GM10266 (cell line): ENCODE measurements around the gene TMC6.
A peak's percentile ranks its signal among the peaks of the same experiment; 100 is the strongest.

Experiments
- DNase-seq: peaks from one replicate; pipeline ENCODE4 v3.0.0; 2012; ENCODE audit errors: extremely low spot score
- TF ChIP-seq, protein P1 (sequence below): IDR thresholded peaks from 2 replicates; pipeline ENCODE4 v1.5.1; 2012; ENCODE audit warnings: mild to moderate bottlenecking, low read depth; ENCODE audit not compliant: control insufficient read depth, insufficient read depth; ENCODE audit errors: missing control alignments

Gene TMC6, protein sequence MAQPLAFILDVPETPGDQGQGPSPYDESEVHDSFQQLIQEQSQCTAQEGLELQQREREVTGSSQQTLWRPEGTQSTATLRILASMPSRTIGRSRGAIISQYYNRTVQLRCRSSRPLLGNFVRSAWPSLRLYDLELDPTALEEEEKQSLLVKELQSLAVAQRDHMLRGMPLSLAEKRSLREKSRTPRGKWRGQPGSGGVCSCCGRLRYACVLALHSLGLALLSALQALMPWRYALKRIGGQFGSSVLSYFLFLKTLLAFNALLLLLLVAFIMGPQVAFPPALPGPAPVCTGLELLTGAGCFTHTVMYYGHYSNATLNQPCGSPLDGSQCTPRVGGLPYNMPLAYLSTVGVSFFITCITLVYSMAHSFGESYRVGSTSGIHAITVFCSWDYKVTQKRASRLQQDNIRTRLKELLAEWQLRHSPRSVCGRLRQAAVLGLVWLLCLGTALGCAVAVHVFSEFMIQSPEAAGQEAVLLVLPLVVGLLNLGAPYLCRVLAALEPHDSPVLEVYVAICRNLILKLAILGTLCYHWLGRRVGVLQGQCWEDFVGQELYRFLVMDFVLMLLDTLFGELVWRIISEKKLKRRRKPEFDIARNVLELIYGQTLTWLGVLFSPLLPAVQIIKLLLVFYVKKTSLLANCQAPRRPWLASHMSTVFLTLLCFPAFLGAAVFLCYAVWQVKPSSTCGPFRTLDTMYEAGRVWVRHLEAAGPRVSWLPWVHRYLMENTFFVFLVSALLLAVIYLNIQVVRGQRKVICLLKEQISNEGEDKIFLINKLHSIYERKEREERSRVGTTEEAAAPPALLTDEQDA

DNA sequence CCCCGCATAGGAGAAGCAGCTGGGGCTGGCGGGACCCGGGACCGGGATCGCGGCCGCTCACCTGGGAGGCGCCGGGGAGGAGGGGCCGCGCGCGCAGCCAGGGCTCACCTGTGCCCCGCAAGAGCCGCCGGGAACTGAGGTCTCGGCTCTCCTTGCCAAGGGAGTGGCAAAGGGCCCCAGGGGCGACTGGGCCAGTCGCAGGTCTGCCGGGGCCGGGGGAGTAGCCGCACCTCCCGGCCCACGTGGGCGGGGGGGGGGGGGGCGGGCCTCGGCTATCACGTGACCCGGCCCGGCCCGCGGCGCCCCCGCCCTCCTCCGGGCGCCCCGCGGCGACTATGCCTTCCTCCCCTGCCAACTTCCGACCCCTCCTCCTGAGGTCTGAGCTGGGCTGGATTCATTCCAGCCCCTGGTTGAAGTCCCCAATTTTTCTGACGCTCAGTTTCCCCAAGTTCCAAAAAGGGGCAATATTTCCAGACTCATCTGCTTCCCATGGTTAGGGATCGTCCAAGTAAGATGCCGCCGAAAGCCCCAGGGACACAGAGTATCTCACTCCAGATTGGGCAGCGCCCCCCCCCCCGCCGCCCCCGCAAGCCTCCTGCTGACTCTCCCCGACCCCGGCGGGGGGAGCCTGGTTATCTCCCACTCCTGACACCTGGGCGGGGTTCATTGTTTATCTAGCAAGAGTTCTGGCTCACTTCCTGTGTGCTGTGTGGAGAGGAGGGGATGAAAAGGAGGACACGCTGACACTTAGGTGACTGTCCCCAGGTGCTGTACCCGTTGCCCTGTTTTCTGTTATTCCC, at the start of gene TMC6:
Gene TMC6, minus strand, starts transcription at position 205 of the 800 bp plus-strand sequence. CDS start 1,923 bp downstream, outside the sequence.
- TF ChIP-seq, protein P1, sequence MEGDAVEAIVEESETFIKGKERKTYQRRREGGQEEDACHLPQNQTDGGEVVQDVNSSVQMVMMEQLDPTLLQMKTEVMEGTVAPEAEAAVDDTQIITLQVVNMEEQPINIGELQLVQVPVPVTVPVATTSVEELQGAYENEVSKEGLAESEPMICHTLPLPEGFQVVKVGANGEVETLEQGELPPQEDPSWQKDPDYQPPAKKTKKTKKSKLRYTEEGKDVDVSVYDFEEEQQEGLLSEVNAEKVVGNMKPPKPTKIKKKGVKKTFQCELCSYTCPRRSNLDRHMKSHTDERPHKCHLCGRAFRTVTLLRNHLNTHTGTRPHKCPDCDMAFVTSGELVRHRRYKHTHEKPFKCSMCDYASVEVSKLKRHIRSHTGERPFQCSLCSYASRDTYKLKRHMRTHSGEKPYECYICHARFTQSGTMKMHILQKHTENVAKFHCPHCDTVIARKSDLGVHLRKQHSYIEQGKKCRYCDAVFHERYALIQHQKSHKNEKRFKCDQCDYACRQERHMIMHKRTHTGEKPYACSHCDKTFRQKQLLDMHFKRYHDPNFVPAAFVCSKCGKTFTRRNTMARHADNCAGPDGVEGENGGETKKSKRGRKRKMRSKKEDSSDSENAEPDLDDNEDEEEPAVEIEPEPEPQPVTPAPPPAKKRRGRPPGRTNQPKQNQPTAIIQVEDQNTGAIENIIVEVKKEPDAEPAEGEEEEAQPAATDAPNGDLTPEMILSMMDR: no peak
- DNase-seq: peak; percentile 94

DNA sequence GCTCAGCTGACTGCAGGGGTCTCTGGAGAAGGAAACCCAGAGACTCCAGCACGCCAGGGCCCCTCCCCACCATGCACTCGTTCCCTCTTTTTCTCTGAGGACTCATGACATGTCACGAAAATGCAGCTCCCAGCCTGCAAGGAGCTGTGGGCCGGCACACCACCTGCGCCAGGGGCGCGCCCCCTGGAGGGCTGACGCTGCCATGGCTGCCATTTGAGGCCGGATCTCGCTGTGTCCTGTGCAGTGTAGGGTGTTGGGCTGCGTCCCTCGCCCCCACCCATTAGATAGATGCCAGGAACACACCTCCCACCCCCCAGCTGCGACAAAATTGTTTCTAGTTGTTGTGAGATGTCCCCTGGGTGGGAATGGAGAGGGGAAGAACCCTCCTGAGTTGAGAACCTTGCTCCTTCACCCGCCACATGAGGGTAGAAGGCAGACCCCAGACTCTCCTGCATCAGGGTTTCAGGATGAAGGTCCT, 48.0 kb upstream of the TMC6 start:
- TF ChIP-seq, protein P1: peak; percentile 96
- peak; percentile 75 for DNase-seq

DNA sequence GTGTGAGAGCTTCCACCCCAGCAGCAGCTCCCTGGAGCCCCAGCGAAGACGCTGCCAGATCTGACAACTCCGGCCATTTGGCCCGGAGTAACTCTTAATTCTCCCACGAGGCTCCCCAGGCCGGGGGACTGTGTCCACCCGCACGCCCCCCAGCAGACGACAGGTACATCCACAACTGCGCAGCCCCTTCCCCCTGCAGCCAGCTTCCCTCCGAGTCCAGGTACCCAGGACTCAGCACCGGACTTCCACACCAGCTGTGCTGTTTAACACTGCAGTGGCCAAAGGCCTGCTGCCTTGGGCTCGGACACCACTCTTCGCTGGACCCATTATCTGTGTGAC, 47.1 kb upstream of the TMC6 start:
- TF ChIP-seq, protein P1: no peak
- no peak for DNase-seq

DNA sequence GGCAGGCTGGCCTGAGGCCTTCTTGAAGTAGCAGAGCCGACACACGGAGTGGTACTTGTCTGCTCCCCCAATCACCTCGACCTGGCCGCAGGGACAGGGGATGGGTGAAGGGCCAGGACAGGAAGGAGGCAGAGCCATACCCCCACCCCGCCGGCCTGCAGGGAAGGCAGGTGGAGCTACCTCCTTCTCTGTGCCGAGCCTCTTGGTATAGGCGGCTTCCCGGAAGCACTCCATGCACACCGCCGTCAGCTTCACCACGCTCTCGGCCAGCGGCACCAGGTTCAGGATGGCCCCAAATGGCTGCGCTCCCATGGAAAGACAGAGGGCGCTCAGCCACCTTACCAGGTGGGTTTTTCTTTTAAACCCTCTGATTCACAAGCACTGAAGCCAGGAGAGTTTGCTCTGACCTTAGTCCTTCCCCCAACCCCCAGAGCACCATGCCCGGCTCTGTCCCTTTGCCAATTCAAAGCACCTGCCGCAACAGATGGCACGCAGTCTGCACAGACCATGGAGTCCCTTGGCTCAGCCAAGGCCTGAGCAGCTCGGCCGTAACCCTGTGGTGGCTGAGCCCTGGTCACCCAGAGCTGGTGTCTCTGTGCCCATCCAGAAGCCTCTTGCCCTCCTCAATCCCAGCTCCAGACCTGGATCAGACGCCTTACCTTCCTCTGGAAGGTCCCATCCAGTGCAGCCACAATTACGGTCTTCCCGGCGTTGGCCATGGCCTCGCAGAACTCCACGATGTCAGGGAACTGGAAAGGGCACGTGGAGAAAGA, 46.5 kb upstream of the TMC6 start:
- DNase-seq: no peak
- TF ChIP-seq, protein P1: peak; percentile 23

DNA sequence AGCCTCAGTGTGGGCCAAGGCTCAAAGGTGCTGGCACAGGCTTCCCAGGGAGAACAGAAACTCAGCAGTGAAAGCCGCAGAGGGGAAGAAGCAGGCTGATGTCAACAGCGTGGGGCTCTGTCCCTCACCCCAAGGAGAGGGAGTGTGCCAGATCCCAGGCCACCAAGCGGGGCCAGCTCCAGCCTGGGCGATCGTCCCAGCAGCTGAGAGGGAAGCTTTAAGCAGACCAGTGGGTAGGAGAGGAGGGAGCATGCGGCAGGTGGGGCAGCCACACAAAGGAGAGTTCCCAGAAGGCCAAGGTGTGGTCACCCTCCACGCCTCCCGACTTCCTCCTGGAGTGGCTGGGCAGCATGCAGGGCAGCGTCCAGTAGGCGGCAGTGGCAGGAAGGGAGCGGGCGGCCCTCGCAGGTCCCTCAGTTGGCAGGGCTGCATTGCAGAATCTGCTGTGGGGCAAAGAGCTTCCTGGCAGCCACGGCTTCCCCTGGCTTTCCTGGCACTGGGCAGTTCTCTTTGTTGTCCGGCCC, 45.9 kb upstream of the TMC6 start:
- DNase-seq: no peak
- TF ChIP-seq, protein P1: peak; percentile 20

DNA sequence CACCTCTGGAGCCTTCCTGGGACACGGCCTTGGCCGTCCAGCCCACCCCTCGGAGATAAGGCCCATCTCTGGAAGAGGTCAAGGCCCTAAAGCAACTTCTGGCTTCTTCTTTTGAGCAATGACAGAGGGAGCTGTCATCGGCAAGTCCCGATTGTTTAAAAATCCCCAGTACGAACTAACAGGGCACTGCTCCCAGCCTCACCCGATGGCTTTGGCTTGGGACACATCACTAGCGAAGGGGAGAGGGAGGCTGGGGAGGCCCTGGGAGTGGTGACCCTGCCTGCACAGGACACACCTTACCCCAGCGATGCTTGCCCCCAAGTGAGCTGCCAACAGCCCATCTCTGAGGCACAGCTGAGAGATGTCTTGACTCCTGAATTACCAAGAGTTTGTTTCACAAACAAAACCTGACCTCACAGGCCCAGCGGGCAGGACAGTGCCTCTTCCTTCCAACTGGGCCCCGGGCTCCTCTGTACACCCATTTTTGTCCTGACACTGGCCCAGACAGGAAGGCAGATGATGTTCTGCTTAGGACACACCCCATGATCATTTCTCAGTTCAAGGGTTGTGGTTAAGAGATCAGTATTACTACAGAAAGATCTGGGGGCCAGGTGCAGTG, 44.7 kb upstream of the TMC6 start:
- DNase-seq: peak; percentile 75
- TF ChIP-seq, protein P1: no peak
